ENCODE results near the gene OLIG1.

GRCh38 chr21:33022489-33022827 lies 47.5 kb upstream of the OLIG1 start:
- TF ChIP-seq FOXP2 (optimal IDR thresholded peaks at IDR 0.05; ENCODE audit: control extremely low read depth, extremely low read length, insufficient read depth) (no peak), EZH2 (IDR thresholded peaks at IDR 0.05) (no peak), POLR2AphosphoS5 (IDR thresholded peaks at IDR 0.05; ENCODE audit: borderline replicate concordance, low read depth, low read length) (no peak)
